H1 (cell line): ENCODE data around the gene NFIC. TPM values are rescaled to one million over a fixed set of nuclear protein-coding genes. Genes with fewer than 3 reads are reported as not detected.

ENCODE experiments used
- ASH2L ChIP-seq: fragments of 200-600, 300-600 bp; sonication (generic); IDR thresholded peaks from one replicate; pipeline ENCODE4 v1.7.1; 2017; ENCODE audit warnings: low read length
- EZH2 ChIP-seq: fragments of 200-600 bp; sonication (generic); IDR thresholded peaks from 2 replicates; pipeline ENCODE4 v1.7.1; 2012; ENCODE audit warnings: low read depth, mild to moderate bottlenecking, moderate library complexity, low read length, inconsistent platforms; ENCODE audit not compliant: severe bottlenecking
- HDAC2 ChIP-seq, 2 experiments: fragments of 300-600 bp in 1 of 2; sonication (generic) in 1 of 2; IDR thresholded peaks; 2 replicates each; pipeline ENCODE4 v1.6.1; 2011 to 2012; ENCODE audit warnings: low read depth in 2 of 2, low read length in 2 of 2, mild to moderate bottlenecking in 2 of 2, moderate library complexity in 2 of 2, borderline replicate concordance in 1 of 2, inconsistent platforms in 1 of 2
- SIN3A ChIP-seq, 2 experiments: IDR thresholded peaks in 1 of 2; conservative IDR thresholded peaks in 1 of 2; 2 replicates each; pipeline ENCODE4 v1.6.1; 2011 to 2012; ENCODE audit warnings: low read length in 2 of 2, improper control_type of control experiment in 1 of 2, low read depth in 1 of 2, mild to moderate bottlenecking in 1 of 2
- polyA plus RNA-seq, 7 experiments: library from polyadenylated mRNA; depleted of rRNA in 3 of 7; stranded (reverse) in 5 of 7; unstranded in 2 of 7; fragments of >200 nt in 5 of 7; fragments of 200-250 nt in 2 of 7; gene quantifications; 1 replicate in 5 of 7; 2 replicates in 1 of 7; 4 replicates in 1 of 7; pipeline versions ENCODE4 v1.2.1 to v1.2.3, GENCODE V29; 2011 to 2013; ENCODE audit warnings: missing spikeins in 2 of 7, mixed read lengths in 2 of 7
- total RNA-seq: library from RNA; stranded (reverse); fragmentation: NEBNext Ultra II Directional; extraction: Animal tissue kit (Norgen Biotek cat#: 25700); gene quantifications from 2 replicates; pipeline ENCODE4 v1.2.1, GENCODE V29; 2021
- TF ChIP-seq, protein P1 (sequence below), 3 experiments: IDR thresholded peaks; 1 replicate in 2 of 3; 2 replicates in 1 of 3; pipeline versions ENCODE4 v1.5.1 to v1.6.1; 2011; ENCODE audit warnings: low read length in 3 of 3, mild to moderate bottlenecking in 3 of 3, inconsistent platforms in 2 of 3, low read depth in 1 of 3, moderate library complexity in 1 of 3; ENCODE audit not compliant: insufficient read depth in 1 of 3; ENCODE audit errors: control extremely low read depth in 1 of 3

The NFIC gene
- total and polyA plus RNA-seq, 2 of the 8 experiments (the other 6 are each of a cell fraction or from before 2014, with no cell fraction given) = 0.56 to 3.2 TPM

DNA sequence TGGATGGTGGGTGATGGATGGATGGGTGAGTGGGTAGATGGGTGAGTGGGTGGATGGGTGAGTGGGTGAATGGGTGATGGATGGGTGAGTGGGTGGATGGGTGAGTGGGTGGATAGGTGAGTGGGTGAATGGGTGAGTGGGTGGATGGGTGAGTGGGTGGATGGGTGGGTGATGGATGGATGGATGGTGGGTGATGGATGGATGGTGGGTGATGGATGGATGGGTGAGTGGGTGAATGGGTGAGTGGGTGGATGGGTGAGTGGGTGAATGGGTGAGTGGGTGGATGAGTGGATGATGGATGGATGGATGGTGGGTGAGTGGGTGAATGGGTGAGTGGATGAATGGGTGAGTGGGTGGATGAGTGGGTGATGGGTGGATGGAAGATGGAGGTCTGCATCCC lies 111.1 kb downstream of the NFIC start (continued):
- no peak for TF ChIP-seq SIN3A (conservative IDR thresholded peaks at IDR 0.05 in 1 of 2, IDR thresholded peaks at IDR 0.05 in 1 of 2; ENCODE audit: low read depth in 1 of 2, low read length in 2 of 2)
- TF ChIP-seq ASH2L = no peak
- no peak for TF ChIP-seq EZH2
- TF ChIP-seq, protein P1, sequence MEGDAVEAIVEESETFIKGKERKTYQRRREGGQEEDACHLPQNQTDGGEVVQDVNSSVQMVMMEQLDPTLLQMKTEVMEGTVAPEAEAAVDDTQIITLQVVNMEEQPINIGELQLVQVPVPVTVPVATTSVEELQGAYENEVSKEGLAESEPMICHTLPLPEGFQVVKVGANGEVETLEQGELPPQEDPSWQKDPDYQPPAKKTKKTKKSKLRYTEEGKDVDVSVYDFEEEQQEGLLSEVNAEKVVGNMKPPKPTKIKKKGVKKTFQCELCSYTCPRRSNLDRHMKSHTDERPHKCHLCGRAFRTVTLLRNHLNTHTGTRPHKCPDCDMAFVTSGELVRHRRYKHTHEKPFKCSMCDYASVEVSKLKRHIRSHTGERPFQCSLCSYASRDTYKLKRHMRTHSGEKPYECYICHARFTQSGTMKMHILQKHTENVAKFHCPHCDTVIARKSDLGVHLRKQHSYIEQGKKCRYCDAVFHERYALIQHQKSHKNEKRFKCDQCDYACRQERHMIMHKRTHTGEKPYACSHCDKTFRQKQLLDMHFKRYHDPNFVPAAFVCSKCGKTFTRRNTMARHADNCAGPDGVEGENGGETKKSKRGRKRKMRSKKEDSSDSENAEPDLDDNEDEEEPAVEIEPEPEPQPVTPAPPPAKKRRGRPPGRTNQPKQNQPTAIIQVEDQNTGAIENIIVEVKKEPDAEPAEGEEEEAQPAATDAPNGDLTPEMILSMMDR (IDR thresholded peaks at IDR 0.05; ENCODE audit: control extremely low read depth in 1 of 3, insufficient read depth in 1 of 3, low read depth in 1 of 3, low read length in 3 of 3) = no peak
- TF ChIP-seq HDAC2 (IDR thresholded peaks at IDR 0.05; ENCODE audit: borderline replicate concordance in 1 of 2, low read depth in 2 of 2, low read length in 2 of 2) = no peak
- TF ChIP-seq, all 59 proteins: peak for 0
